Measurements from ENCODE around the gene CNKSR3. TPM values are rescaled to one million over a fixed set of nuclear protein-coding genes. Genes with fewer than 3 reads are reported as not detected.

CNKSR3 gene
- total RNA-seq, 2 donors from 2014 or later, result 13.1 to 31.5 TPM

GRCh38 chr6:154496793-154497517, 13.5 kb downstream of the CNKSR3 start:
- intact Hi-C loops (cut with DNase I), result no loop called here
- no peak for DNase-seq
- Histone ChIP-seq H3K4me3 (no peak overlapping the region), H3K9ac (ENCODE audit: low read depth in 2 of 2, low read length in 2 of 2) (no peak overlapping the region), H3K27ac (no peak overlapping the region), H3K36me3 (no peaks in the 10 kb centered on the region), H3K9me3 (no peaks in the 10 kb centered on the region), H3K27me3 (no peaks in the 10 kb centered on the region), H3K4me1 (no peaks in the 10 kb centered on the region)
- no peak for TF ChIP-seq CTCF (IDR thresholded peaks at IDR 0.05)

- H3K4me3 ChIP-seq, result no peak overlapping the region
Measured at GRCh38 chr6:154496186-154496585, 14.3 kb downstream of the CNKSR3 start.

GRCh38 chr6:154494592-154495311, 15.7 kb downstream of the CNKSR3 start:
- intact Hi-C loops (cut with DNase I), result no loop called here
- Histone ChIP-seq H3K9ac (ENCODE audit: low read depth in 2 of 2, low read length in 2 of 2) (no peak overlapping the region), H3K36me3 (no peaks in the 10 kb centered on the region), H3K4me3 (no peak overlapping the region), H3K27me3 (no peaks in the 10 kb centered on the region), H3K9me3 (no peaks in the 10 kb centered on the region), H3K4me1 (no peaks in the 10 kb centered on the region), H3K27ac (no peak overlapping the region)
- TF ChIP-seq CTCF (IDR thresholded peaks at IDR 0.05), result no peak
- no peak for DNase-seq

More at GRCh38 chr6:154496186-154496585, 14.3 kb downstream of the CNKSR3 start:
- Histone ChIP-seq H3K9ac (ENCODE audit: low read depth in 2 of 2, low read length in 2 of 2) (no peak overlapping the region), H3K36me3 (no peaks in the 10 kb centered on the region), H3K4me1 (no peaks in the 10 kb centered on the region), H3K27ac (no peak overlapping the region), H3K9me3 (no peaks in the 10 kb centered on the region), H3K27me3 (no peaks in the 10 kb centered on the region)
- intact Hi-C loops (cut with DNase I), result no loop called here
- DNase-seq, result no peak
- TF ChIP-seq CTCF (IDR thresholded peaks at IDR 0.05), result no peak

GRCh38 chr6:154491567-154492470, 18.7 kb downstream of the CNKSR3 start:
- Histone ChIP-seq H3K9ac (ENCODE audit: low read depth in 2 of 2, low read length in 2 of 2) (no peak overlapping the region), H3K4me1 (no peaks in the 10 kb centered on the region), H3K27ac (no peak overlapping the region), H3K4me3 (no peak overlapping the region), H3K27me3 (no peaks in the 10 kb centered on the region), H3K36me3 (no peaks in the 10 kb centered on the region), H3K9me3 (no peaks in the 10 kb centered on the region)
- no peak for DNase-seq
- intact Hi-C loops (cut with DNase I), result no loop called here
- TF ChIP-seq CTCF (IDR thresholded peaks at IDR 0.05), result no peak

GRCh38 chr6:154489822-154490221, 20.7 kb downstream of the CNKSR3 start:
- Histone ChIP-seq H3K9me3 (no peaks in the 10 kb centered on the region), H3K27ac (no peak overlapping the region), H3K36me3 (no peaks in the 10 kb centered on the region), H3K9ac (ENCODE audit: low read depth in 2 of 2, low read length in 2 of 2) (no peak overlapping the region), H3K4me1 (no peaks in the 10 kb centered on the region), H3K4me3 (no peak overlapping the region), H3K27me3 (no peaks in the 10 kb centered on the region)
- intact Hi-C loops (cut with DNase I), result no loop called here
- no peak for DNase-seq
- no peak for TF ChIP-seq CTCF (IDR thresholded peaks at IDR 0.05)
